Measurements from ENCODE around the gene TIMM44.

TIMM44 gene

GRCh38 chr19:7900401-7900870 is 43.0 kb downstream of the TIMM44 start:
- TF ChIP-seq POLR2AphosphoS5 (IDR thresholded peaks at IDR 0.05; ENCODE audit: low read depth, low read length) (no peak), FOXP2 (optimal IDR thresholded peaks at IDR 0.05; ENCODE audit: borderline replicate concordance, extremely low read depth, extremely low read length, insufficient read depth) (no peak), TAF1 (IDR thresholded peaks at IDR 0.05; ENCODE audit: borderline replicate concordance, insufficient read depth, low read length) (no peak), SIN3A (IDR thresholded peaks at IDR 0.05; ENCODE audit: borderline replicate concordance, insufficient read depth, low read length) (no peak)
- TF ChIP-seq, protein P1, sequence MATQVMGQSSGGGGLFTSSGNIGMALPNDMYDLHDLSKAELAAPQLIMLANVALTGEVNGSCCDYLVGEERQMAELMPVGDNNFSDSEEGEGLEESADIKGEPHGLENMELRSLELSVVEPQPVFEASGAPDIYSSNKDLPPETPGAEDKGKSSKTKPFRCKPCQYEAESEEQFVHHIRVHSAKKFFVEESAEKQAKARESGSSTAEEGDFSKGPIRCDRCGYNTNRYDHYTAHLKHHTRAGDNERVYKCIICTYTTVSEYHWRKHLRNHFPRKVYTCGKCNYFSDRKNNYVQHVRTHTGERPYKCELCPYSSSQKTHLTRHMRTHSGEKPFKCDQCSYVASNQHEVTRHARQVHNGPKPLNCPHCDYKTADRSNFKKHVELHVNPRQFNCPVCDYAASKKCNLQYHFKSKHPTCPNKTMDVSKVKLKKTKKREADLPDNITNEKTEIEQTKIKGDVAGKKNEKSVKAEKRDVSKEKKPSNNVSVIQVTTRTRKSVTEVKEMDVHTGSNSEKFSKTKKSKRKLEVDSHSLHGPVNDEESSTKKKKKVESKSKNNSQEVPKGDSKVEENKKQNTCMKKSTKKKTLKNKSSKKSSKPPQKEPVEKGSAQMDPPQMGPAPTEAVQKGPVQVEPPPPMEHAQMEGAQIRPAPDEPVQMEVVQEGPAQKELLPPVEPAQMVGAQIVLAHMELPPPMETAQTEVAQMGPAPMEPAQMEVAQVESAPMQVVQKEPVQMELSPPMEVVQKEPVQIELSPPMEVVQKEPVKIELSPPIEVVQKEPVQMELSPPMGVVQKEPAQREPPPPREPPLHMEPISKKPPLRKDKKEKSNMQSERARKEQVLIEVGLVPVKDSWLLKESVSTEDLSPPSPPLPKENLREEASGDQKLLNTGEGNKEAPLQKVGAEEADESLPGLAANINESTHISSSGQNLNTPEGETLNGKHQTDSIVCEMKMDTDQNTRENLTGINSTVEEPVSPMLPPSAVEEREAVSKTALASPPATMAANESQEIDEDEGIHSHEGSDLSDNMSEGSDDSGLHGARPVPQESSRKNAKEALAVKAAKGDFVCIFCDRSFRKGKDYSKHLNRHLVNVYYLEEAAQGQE (IDR thresholded peaks at IDR 0.05; ENCODE audit: insufficient read depth in 1 of 2, low read depth in 2 of 2, low read length in 2 of 2), result no peak

- TF ChIP-seq TAF1 (IDR thresholded peaks at IDR 0.05; ENCODE audit: borderline replicate concordance, insufficient read depth, low read length), result no peak
These were observed 43.6 kb downstream of the TIMM44 start for GRCh38 chr19:7899751-7900378.

DNA sequence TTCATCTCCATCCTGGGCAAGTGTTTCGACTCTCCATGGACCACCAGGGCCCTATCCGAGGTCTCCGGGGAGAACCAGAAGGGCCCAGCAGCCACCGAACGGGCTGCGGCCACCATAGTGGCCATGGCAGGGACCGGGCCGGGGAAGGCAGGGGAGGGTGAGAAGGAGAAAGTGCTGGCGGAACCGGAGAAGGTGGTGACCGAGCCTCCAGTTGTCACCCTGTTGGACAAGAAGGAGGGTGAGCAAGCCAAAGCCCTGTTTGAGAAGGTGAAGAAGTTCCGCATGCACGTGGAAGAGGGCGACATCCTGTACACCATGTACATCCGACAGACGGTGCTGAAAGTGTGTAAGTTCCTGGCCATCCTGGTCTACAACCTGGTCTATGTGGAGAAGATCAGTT is 44.5 kb downstream of the TIMM44 start:
- TF ChIP-seq FOXP2 (optimal IDR thresholded peaks at IDR 0.05; ENCODE audit: borderline replicate concordance, extremely low read depth, extremely low read length, insufficient read depth) (no peak), SIN3A (IDR thresholded peaks at IDR 0.05; ENCODE audit: borderline replicate concordance, insufficient read depth, low read length) (no peak), TAF1 (IDR thresholded peaks at IDR 0.05; ENCODE audit: borderline replicate concordance, insufficient read depth, low read length) (no peak), POLR2AphosphoS5 (IDR thresholded peaks at IDR 0.05; ENCODE audit: low read depth, low read length) (no peak)
- TF ChIP-seq, protein P1 (IDR thresholded peaks at IDR 0.05; ENCODE audit: insufficient read depth in 1 of 2, low read depth in 2 of 2, low read length in 2 of 2), result no peak

- TF ChIP-seq POLR2AphosphoS5 (IDR thresholded peaks at IDR 0.05; ENCODE audit: low read depth, low read length) (no peak), FOXP2 (optimal IDR thresholded peaks at IDR 0.05; ENCODE audit: borderline replicate concordance, extremely low read depth, extremely low read length, insufficient read depth) (no peak), TAF1 (IDR thresholded peaks at IDR 0.05; ENCODE audit: borderline replicate concordance, insufficient read depth, low read length) (no peak), SIN3A (IDR thresholded peaks at IDR 0.05; ENCODE audit: borderline replicate concordance, insufficient read depth, low read length) (no peak)
- TF ChIP-seq, protein P1 (IDR thresholded peaks at IDR 0.05; ENCODE audit: insufficient read depth in 1 of 2, low read depth in 2 of 2, low read length in 2 of 2), result no peak
These were observed 46.2 kb downstream of the TIMM44 start for GRCh38 chr19:7897292-7897691.

DNA sequence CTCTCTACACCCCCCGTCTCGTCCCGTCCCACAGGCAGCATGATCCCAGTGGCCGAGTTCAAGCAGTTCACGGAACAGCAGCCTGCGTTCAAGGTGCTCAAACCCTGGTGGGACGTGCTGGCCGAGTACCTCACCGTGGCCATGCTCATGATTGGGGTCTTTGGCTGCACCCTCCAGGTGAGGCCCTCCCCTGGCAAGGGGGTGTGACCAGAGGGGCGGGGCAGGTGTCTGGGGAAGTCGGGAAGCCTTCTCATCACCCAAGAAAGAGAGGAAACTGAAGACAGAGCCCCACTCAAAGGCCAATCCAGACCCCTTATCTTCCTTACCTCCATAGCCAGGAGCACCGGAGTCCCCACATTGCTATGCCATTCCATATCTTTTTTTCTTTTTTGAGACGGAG is 47.9 kb downstream of the TIMM44 start:
- no peak for TF ChIP-seq FOXP2 (optimal IDR thresholded peaks at IDR 0.05; ENCODE audit: borderline replicate concordance, extremely low read depth, extremely low read length, insufficient read depth)
- no peak for TF ChIP-seq TAF1 (IDR thresholded peaks at IDR 0.05; ENCODE audit: borderline replicate concordance, insufficient read depth, low read length)
- TF ChIP-seq, protein P1 (IDR thresholded peaks at IDR 0.05; ENCODE audit: insufficient read depth in 1 of 2, low read depth in 2 of 2, low read length in 2 of 2), result no peak
- TF ChIP-seq SIN3A (IDR thresholded peaks at IDR 0.05; ENCODE audit: borderline replicate concordance, insufficient read depth, low read length), result no peak
- no peak for TF ChIP-seq POLR2AphosphoS5 (IDR thresholded peaks at IDR 0.05; ENCODE audit: low read depth, low read length)
